HG02970 (cell line): Measurements from ENCODE around the gene DPF3.

Experiments
- ATAC-seq: cut with Tn5 transposase; IDR thresholded peaks from one replicate; pipeline ENCODE4 v1.9.1; 2021; ENCODE audit warnings: mild to moderate bottlenecking, moderate library complexity, moderate number of reproducible peaks; ENCODE audit not compliant: unreplicated experiment, low FRiP score

The DPF3 gene

DNA sequence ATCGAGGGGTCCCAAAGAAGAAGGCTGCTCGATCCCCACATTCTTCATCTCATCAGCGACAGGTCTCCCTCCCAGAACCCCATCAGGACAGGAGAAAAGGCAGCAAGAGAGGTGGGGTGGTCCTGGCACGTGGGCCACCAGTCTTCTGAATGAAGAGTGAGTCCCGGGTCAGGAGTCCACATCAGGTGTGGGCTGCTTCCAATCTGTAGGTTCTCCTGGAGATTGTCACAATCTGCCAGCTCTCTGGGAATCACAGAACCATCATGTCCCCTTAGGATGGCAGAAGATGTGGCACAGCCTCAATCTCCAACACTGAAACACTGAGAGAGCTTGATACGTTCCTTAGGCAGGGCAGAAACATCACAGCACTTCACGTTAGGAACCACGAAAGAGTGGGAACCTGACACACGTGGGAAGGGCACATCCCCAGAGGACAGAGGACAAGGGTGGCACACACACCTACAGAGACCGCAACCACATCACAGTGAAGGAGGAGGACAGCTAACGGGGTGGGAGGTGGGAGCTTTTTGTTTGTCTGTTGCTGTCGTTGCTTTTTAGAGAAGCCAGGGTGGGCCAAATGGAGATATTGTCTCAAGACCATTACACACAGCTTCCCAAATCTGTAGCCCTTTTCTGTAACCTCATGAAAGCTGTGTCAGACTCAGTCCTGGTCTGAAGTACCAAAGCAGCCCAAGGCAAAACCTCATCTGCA lies 284.5 kb downstream of the DPF3 start:
- ATAC-seq: no peak

DNA sequence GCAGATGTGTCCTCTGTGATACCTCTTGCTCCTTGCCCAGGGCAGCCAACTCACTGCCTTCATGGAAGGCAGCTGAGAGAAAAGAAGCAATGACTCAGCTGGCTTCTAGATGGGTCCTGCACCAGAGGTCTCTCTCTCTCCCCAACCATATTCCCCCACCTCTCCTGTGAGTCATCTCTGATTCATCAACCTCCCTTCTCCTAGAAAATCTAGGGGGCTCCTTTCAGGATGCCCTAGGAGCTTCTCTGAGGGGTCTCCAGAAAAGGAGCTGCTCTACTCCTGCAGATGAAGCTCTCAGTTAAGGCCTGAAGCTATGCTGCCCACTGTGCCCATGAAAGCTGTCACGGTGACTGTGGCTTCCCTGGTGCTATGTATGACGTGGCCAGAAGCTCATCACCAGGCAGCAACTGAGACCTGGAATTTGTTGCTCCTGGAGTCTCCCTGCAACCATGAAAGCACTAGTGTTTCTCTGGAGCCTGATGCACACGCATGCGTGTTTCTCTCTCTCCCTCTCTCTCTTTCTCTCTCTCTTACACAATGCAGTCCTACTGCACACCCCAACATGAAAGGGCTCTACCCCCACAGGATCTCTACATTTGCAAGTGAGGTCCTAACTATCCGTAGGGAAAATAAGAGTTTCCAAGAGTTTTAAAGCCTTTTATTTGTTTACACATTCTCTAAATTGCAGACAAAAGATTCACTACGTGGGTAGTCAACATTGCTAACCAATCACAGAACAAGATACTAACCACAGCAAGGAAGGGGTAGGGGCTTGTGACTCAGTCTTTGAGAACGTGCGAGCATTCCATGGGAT lies 285.3 kb downstream of the DPF3 start:
- ATAC-seq: no peak

GRCh38 chr14:72607386-72608130 lies 286.3 kb downstream of the DPF3 start:
- ATAC-seq: no peak

DNA sequence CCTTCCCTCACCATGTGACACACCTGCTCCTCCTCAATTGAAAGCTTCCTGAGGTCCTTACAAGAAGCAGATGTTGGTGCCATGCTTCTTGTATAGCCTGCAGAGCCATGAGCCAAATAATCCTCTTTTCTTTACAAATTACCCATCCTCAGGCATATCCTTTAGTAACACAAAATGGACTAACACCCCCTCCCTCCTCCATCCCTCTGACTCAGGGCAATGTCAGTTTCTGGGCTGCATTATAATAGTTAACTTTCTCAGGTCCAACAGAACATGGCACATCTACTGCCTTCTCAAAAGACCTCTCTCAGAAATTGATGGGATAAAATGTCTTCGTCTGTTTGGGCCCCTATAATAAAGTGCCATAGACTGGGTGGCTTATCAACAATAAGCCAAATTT lies 287.0 kb downstream of the DPF3 start:
- no peak for ATAC-seq

GRCh38 chr14:72605921-72606220 lies 288.0 kb downstream of the DPF3 start:
- ATAC-seq: no peak

GRCh38 chr14:72605096-72605920 lies 288.6 kb downstream of the DPF3 start:
- ATAC-seq: no peak

GRCh38 chr14:72604133-72604532 lies 289.8 kb downstream of the DPF3 start:
- no peak for ATAC-seq

- ATAC-seq: no peak
Measured at GRCh38 chr14:72603639-72604038, 290.3 kb downstream of the DPF3 start.

DNA sequence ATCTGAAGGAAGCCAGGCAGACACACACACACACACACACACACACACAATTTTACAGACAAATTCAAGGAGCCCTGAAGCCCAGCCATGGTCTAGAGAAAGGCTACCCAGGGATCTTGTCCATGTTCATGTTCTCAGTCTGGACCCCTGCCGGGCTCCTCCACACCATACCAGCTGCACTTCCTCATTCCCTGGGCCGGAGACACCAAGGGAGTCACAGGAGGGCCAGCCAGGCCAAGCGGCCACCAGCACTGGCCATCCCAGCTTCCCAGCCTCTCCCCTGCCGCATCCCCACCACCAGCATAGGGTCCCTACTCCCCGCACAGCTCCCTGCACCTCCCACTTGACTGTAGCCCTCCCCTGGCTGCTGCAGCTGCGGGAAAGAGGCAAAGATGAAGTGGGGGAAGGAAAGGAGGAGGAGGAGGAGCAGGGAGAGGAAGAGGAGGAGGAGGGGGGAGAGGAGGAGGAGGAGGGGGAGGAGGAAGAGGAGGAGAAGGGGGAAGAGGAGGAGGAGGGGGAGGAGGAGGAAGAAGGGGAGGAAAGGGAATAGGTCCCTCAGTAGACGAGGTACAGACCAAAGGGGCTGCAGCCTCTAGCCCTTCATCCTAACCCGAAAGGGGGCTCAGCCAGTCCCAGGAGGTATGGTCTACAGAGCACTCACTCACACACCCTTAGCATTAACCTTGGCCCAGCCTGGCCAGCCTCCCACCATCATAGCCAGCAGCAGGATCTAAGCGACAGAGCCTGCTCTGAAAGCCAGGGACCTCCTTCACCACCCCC lies 293.2 kb downstream of the DPF3 start:
- no peak for ATAC-seq

- no peak for ATAC-seq
Measured at GRCh38 chr14:72599579-72600470, 294.1 kb downstream of the DPF3 start.

GRCh38 chr14:72598306-72598705 lies 295.6 kb downstream of the DPF3 start:
- ATAC-seq: no peak

- ATAC-seq: no peak
Measured at GRCh38 chr14:72597252-72598233, 296.4 kb downstream of the DPF3 start.

DNA sequence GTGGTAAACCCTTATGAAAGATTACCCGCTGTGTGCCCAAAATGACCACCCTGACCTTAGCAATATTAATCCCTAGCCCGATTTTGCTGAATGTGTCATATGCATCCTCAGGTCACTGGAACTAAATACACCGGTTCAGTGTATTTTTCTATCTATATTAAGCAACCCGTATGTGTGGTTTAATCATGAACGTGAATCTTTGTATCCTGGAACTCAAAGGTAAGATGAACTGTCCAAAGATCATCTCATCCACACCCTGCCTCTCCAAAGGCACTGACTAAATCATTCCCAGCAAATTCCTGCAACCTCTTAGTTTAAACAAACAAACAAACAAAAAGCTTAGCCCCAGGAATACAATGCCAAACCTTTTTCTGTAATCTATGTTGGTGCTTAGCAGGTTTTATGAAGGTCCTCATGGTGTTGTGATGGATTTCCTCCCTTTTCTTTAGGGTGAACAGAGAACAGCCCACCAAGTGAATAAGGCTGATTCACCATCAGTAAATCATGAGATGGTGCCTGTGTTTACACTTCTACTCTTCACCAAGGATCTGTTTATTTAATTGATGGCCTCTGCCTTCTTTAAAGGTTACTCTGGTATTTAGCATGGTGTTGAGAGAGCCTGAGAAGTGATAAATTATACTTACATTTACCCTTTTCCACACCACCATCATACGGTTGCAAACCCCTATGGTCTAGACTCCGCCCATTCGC lies 298.6 kb downstream of the DPF3 start:
- ATAC-seq: no peak

DNA sequence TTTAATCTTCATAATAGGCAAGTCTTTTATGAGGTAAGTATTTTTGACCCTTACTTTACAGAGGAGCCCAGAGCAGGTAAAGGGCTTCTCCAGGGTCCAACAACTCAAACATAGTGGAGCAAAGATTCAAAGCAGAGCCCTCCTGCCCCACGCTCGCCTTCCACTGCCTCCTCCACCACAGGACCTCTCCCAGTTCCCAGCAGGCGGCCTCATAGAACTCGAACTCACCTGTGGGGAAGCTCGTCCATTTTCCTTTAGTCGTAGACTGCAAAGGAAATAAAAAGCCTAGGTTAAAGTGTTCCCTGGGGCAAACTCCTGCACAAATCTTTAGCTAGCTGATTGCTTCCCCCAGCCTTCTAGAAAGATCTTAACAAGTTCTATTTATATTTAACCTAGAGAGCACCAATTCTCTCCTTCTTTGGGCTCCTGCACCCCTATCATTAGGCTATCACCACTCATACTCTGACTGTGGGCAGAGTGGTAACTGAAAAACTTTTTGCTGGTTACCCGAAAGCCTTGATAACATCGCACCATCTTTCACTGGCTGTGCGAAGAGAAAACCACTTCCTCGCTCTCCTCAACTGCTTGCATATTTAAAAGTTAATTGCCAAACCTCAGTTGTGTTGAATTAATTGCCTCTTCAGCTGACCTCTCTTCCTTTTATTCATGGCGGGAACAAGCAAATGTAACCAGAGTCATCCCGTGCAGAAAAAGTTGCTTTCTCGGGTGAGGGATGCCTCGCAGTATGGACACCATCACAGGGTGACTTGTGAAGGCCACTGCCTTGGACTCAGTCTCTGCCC lies 299.6 kb downstream of the DPF3 start:
- no peak for ATAC-seq

GRCh38 chr14:72591391-72591790 lies 302.5 kb downstream of the DPF3 start:
- ATAC-seq: no peak

GRCh38 chr14:72590577-72590976 lies 303.3 kb downstream of the DPF3 start:
- no peak for ATAC-seq
